T-cell (primary cell): ENCODE measurements around the gene LEO1. TPM values are rescaled to one million over a fixed set of nuclear protein-coding genes. Genes with fewer than 3 reads are reported as not detected.
A peak's percentile ranks its signal among the peaks of the same experiment; 100 is the strongest.

Experiments
- ATAC-seq, 4 experiments: fragments of 200-7000 bp in 3 of 4; fragments of 150-1000 bp in 1 of 4; cut with Tn5 transposase; replicated peaks in 1 of 4; 1 replicate in 3 of 4; 2 replicates in 1 of 4; pipeline ENCODE4 v1.10.0; 2021; ENCODE audit warnings: moderate library complexity in 3 of 4, mild to moderate bottlenecking in 2 of 4, moderate number of reproducible peaks in 1 of 4
- CTCF ChIA-PET, 2 donors: fragments of 300-600 bp; sonication (Branson Sonifier 250); formaldehyde crosslinking; loops; one replicate each; lab custom pipeline; 2022; ENCODE audit warnings: antibody characterized with exemption in 2 of 2; lab: Charles Lee
- POLR2A ChIA-PET, 2 donors: fragments of 300-600 bp; sonication (Branson Sonifier 250); formaldehyde crosslinking; loops; one replicate each; lab custom pipeline; 2022; ENCODE audit warnings: antibody characterized with exemption in 2 of 2; lab: Charles Lee
- DNase-seq, 35 experiments: peaks; one replicate each; pipeline versions ENCODE4 v3.0.0 to v3.0.0-alpha.2; 2013 to 2023
- H3K27ac ChIP-seq: one replicate; pipeline ENCODE4 v1.5.1; 2013; ENCODE audit warnings: low read length
- H3K27me3 ChIP-seq, 2 experiments: replicated peaks in 1 of 2; 1 replicate in 1 of 2; 2 replicates in 1 of 2; pipeline versions ENCODE4 v1.6.1 to v1.7.0; 2013; ENCODE audit warnings: low read length in 1 of 2, mixed read lengths in 1 of 2; ENCODE audit not compliant: control insufficient read depth in 2 of 2, insufficient read depth in 2 of 2; ENCODE audit errors: extremely low read depth in 1 of 2
- H3K36me3 ChIP-seq, 2 donors: 1 replicate in 1 of 2; 2 replicates in 1 of 2; pipeline versions ENCODE4 v1.6.1 to v1.7.0; 2013; ENCODE audit warnings: low read length in 1 of 2; ENCODE audit not compliant: control insufficient read depth in 2 of 2, insufficient read depth in 1 of 2; ENCODE audit errors: extremely low read depth in 1 of 2
- H3K4me1 ChIP-seq, 2 experiments: 1 replicate in 1 of 2; 2 replicates in 1 of 2; pipeline versions ENCODE4 v1.6.1 to v1.7.0; 2013; ENCODE audit warnings: low read length in 2 of 2, mixed read lengths in 1 of 2; ENCODE audit not compliant: insufficient read depth in 2 of 2, control insufficient read depth in 1 of 2; ENCODE audit errors: extremely low read depth in 1 of 2
- H3K4me3 ChIP-seq, 2 donors: 1 replicate in 1 of 2; 2 replicates in 1 of 2; pipeline versions ENCODE4 v1.5.1 to v1.7.0; 2013; ENCODE audit warnings: mild to moderate bottlenecking in 2 of 2, low read length in 1 of 2, moderate library complexity in 1 of 2; ENCODE audit not compliant: control insufficient read depth in 1 of 2; ENCODE audit errors: extremely low read depth in 1 of 2
- H3K9me3 ChIP-seq: 2 replicates; pipeline ENCODE4 v1.7.0; 2013
- H3K27ac Mint-ChIP-seq, 2 donors: one replicate each; pipeline ENCODE4 v1.8.0; 2020 to 2021; ENCODE audit warnings: mild to moderate bottlenecking in 2 of 2, mixed read lengths in 2 of 2
- H3K27me3 Mint-ChIP-seq, 2 donors: one replicate each; pipeline ENCODE4 v1.8.0; 2021 to 2022; ENCODE audit warnings: mixed read lengths in 2 of 2
- H3K36me3 Mint-ChIP-seq: one replicate; pipeline ENCODE4 v1.8.0; 2021; ENCODE audit warnings: mixed read lengths
- H3K4me1 Mint-ChIP-seq, 3 donors: one replicate each; pipeline ENCODE4 v1.8.0; 2020 to 2022; ENCODE audit warnings: mixed read lengths in 3 of 3, mild to moderate bottlenecking in 1 of 3
- H3K4me3 Mint-ChIP-seq, 3 donors: one replicate each; pipeline ENCODE4 v1.8.0; 2020 to 2022; ENCODE audit warnings: mild to moderate bottlenecking in 3 of 3, mixed read lengths in 3 of 3, moderate library complexity in 3 of 3
- H3K9me3 Mint-ChIP-seq, 3 donors: one replicate each; pipeline ENCODE4 v1.8.0; 2020 to 2022; ENCODE audit warnings: mixed read lengths in 3 of 3
- WGBS: methylation state at CpG from one replicate; pipeline ENCODE4 v1.1.5; 2013; ENCODE audit warnings: missing lambda C conversion rate; ENCODE audit not compliant: insufficient coverage; 5-methylcytosine and 5-hydroxymethylcytosine counted together
- total RNA-seq, 35 experiments: library from RNA in 6 of 35; stranded (reverse) in 6 of 35; fragments of 120-200 nt in 1 of 35; gene quantifications; one replicate each; pipeline versions ENCODE4 v1.2.1 to v1.2.4 and lab custom pipeline; 2013 to 2026

Gene LEO1
- total RNA-seq, 5 donors from 2014 or later (not counting 1 experiment from before 2014, with no cell fraction given) = 8.6 to 20.2 (median 16.7) TPM

- 100% methylated on average over 1 of the region's 3 CpGs for WGBS
- Mint-ChIP-seq H3K36me3 (peaks cover 61% of the 10 kb centered on the region), H3K9me3 (no peaks in the 10 kb centered on the region)
Measured at GRCh38 chr15:51952805-51953204, 18.8 kb downstream of the LEO1 start.

GRCh38 chr15:51947124-51947523 is 24.5 kb downstream of the LEO1 start:
- Mint-ChIP-seq H3K4me1 (peaks cover 2 to 8% (median 6%) of the 10 kb centered on the region in 3 donors), H3K36me3 (peaks cover 53% of the 10 kb centered on the region), H3K27me3 (no peaks in the 10 kb centered on the region), H3K4me3 (no peak overlapping the region), H3K9me3 (no peaks in the 10 kb centered on the region), H3K27ac (peak overlapping the region in 1 of 2 donors; percentile 22)
- ChIA-PET POLR2A (no interaction called here), CTCF (no interaction called here)
- Histone ChIP-seq H3K4me1 (no peaks in the 10 kb centered on the region), H3K9me3 (no peaks in the 10 kb centered on the region), H3K4me3 (no peak overlapping the region), H3K27ac (no peak overlapping the region), H3K36me3 (peaks cover 12 to 75% of the 10 kb centered on the region in 2 donors), H3K27me3 (no peaks in the 10 kb centered on the region)
- DNase-seq (no peak), ATAC-seq (no peak)
- 100% methylated on average over 1 of the region's 2 CpGs for WGBS

More at GRCh38 chr15:51952805-51953204, 18.8 kb downstream of the LEO1 start:
- no peaks in the 10 kb centered on the region for H3K4me1 ChIP-seq
- H3K36me3 ChIP-seq = peaks cover 13 to 86% of the 10 kb centered on the region in 2 donors
- ATAC-seq (no peak), DNase-seq (no peak)
- Mint-ChIP-seq H3K4me3 (no peak overlapping the region), H3K27me3 (no peaks in the 10 kb centered on the region), H3K27ac (no peak overlapping the region), H3K4me1 (no peaks in the 10 kb centered on the region)
- H3K4me3 ChIP-seq = no peak overlapping the region
- no peak overlapping the region for H3K27ac ChIP-seq
- H3K9me3 ChIP-seq = no peaks in the 10 kb centered on the region
- CTCF ChIA-PET = no interaction called here
- POLR2A ChIA-PET = no interaction called here
- H3K27me3 ChIP-seq = no peaks in the 10 kb centered on the region

- DNase-seq (no peak), ATAC-seq (no peak)
- H3K36me3 Mint-ChIP-seq = peaks cover 31% of the 10 kb centered on the region
- Histone ChIP-seq H3K36me3 (peaks cover 5 to 52% of the 10 kb centered on the region in 2 donors), H3K9me3 (no peaks in the 10 kb centered on the region), H3K4me1 (no peaks in the 10 kb centered on the region), H3K27me3 (no peaks in the 10 kb centered on the region), H3K4me3 (no peak overlapping the region), H3K27ac (no peak overlapping the region)
- ChIA-PET POLR2A (interaction anchor here in 1 of 2 donors (0.5 kb wide), 1 partner anchor 19 kb away, joined by 4 read pairs; no protein-coding TSS in a partner anchor), CTCF (no interaction called here)
- H3K4me3 Mint-ChIP-seq = no peak overlapping the region
- no peaks in the 10 kb centered on the region for H3K9me3 Mint-ChIP-seq
- H3K27me3 Mint-ChIP-seq = no peaks in the 10 kb centered on the region
- no peak overlapping the region for H3K27ac Mint-ChIP-seq
- peaks cover 5 to 10% (median 5%) of the 10 kb centered on the region in 3 donors for H3K4me1 Mint-ChIP-seq
Measured at GRCh38 chr15:51939216-51939615, 32.4 kb downstream of the LEO1 start.

DNA sequence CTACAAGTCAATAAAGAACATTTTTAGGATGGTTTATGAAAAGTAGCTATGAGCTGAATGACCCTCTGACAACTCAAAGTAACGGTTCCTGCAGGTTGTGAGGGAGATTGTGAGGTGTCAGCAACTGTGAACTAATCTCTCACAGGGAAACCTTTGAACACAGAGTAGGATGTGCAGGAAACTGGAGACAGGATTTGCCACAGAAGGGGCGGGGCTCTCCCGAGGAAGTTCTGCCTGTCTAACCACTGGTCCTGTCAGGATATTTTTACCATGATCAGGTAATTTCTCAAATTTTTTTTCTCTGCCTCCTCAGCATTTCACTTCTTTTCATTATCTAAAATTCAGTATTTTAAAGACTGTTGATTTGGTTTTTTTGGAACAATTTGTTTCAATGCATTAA is 33.3 kb downstream of the LEO1 start:
- Histone ChIP-seq H3K36me3 (peaks cover 5 to 53% of the 10 kb centered on the region in 2 donors), H3K27ac (no peak overlapping the region), H3K9me3 (no peaks in the 10 kb centered on the region), H3K27me3 (no peaks in the 10 kb centered on the region), H3K4me3 (no peak overlapping the region), H3K4me1 (no peaks in the 10 kb centered on the region)
- ChIA-PET POLR2A (interaction anchor here in 1 of 2 donors (0.5 kb wide), 1 partner anchor 181 kb away, joined by 3 read pairs; no protein-coding TSS in a partner anchor), CTCF (interaction anchor here in 1 of 2 donors (0.5 to 0.7 kb wide), 2 partner anchors 32 to 163 kb away, joined by 4 to 7 read pairs; no protein-coding TSS in a partner anchor)
- Mint-ChIP-seq H3K4me1 (peaks cover 5 to 6% (median 5%) of the 10 kb centered on the region in 3 donors), H3K9me3 (no peaks in the 10 kb centered on the region), H3K27me3 (no peaks in the 10 kb centered on the region), H3K36me3 (peaks cover 25% of the 10 kb centered on the region), H3K4me3 (no peak overlapping the region), H3K27ac (no peak overlapping the region)
- no CpG with 5 or more reads among the region's 3 CpGs for WGBS
- no peak for DNase-seq
- ATAC-seq = no peak

GRCh38 chr15:51936105-51936478 is 35.5 kb downstream of the LEO1 start:
- H3K27me3 ChIP-seq = no peaks in the 10 kb centered on the region
- Mint-ChIP-seq H3K27ac (peak overlapping the region in 1 of 2 donors; percentile 68), H3K36me3 (peaks cover 18% of the 10 kb centered on the region), H3K9me3 (no peaks in the 10 kb centered on the region), H3K27me3 (no peaks in the 10 kb centered on the region), H3K4me1 (peaks cover 0 to 2% (median 0%) of the 10 kb centered on the region in 3 donors), H3K4me3 (no peak overlapping the region)
- WGBS = no CpG with 5 or more reads among the region's 2 CpGs
- H3K27ac ChIP-seq = no peak overlapping the region
- ChIA-PET POLR2A (no interaction called here), CTCF (interaction anchor here in 1 of 2 donors (0.5 kb wide), 1 partner anchor 826 kb away, joined by 3 read pairs; no protein-coding TSS in a partner anchor)
- DNase-seq = no peak
- ATAC-seq = no peak
- no peaks in the 10 kb centered on the region for H3K9me3 ChIP-seq
- no peak overlapping the region for H3K4me3 ChIP-seq
- peaks cover 3 to 40% of the 10 kb centered on the region in 2 donors for H3K36me3 ChIP-seq
- no peaks in the 10 kb centered on the region for H3K4me1 ChIP-seq

DNA sequence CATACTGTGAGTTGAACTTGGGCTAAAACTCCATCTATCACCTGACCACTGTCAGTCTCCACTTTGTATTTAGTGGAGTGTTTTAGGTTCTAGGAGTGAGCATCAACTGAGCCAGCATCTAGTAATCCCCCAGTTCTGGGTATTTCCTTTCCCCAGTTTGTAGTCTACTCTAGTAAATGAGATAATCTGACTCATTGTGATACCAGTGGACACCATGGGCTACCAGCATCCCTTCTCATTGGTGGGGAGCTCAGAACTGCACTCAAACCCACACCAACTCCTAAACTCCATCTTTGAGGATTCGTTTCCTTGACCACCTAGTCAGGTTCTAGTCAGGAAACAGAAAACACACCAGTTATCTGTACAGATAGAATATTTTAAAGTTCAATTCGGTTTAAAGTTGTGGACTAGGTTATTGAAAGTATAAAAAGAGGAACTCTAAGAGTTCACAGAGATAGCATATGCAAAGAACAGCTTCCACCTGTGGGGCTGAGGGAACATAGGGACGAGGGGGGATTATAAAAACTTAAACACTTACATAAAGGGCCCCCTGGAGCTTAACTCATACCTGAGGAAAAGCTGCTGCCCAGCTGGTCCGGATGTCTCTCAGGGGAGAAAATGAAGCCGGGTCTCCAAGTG is 36.0 kb downstream of the LEO1 start:
- WGBS = no CpG with 5 or more reads among the region's 5 CpGs
- H3K27ac Mint-ChIP-seq = peak overlapping the region in 1 of 2 donors; percentile 68

More for the DNA sequence above, 36.0 kb downstream of the LEO1 start:
- Histone ChIP-seq H3K27me3 (no peaks in the 10 kb centered on the region), H3K36me3 (peaks cover 3 to 40% of the 10 kb centered on the region in 2 donors), H3K27ac (no peak overlapping the region), H3K4me3 (no peak overlapping the region), H3K9me3 (no peaks in the 10 kb centered on the region), H3K4me1 (no peaks in the 10 kb centered on the region)
- no peak overlapping the region for H3K4me3 Mint-ChIP-seq
- H3K9me3 Mint-ChIP-seq = no peaks in the 10 kb centered on the region
- DNase-seq (no peak), ATAC-seq (no peak)
- H3K36me3 Mint-ChIP-seq = peaks cover 21% of the 10 kb centered on the region
- peaks cover 0 to 2% (median 0%) of the 10 kb centered on the region in 3 donors for H3K4me1 Mint-ChIP-seq
- no peaks in the 10 kb centered on the region for H3K27me3 Mint-ChIP-seq
- ChIA-PET CTCF (interaction anchor here in 1 of 2 donors (0.5 kb wide), 1 partner anchor 827 kb away, joined by 3 read pairs; no protein-coding TSS in a partner anchor), POLR2A (no interaction called here)
